HepG2 (cell line): ENCODE data around the gene ABCA2. TPM values are rescaled to one million over a fixed set of nuclear protein-coding genes. Genes with fewer than 3 reads are reported as not detected.

Experiments used
- ATAC-seq: fragments of 200-7000 bp; cut with Tn5 transposase; 3 replicates; pipeline ENCODE4 v1.9.1; 2020; ENCODE audit warnings: mild to moderate bottlenecking, moderate library complexity
- BruUV-seq: library from RNA; stranded (reverse); fragments of 400-500 nt; replicated peaks from 2 replicates; lab custom pipeline; 2021; lab: Mats Ljungman, UMichigan
- CTCF ChIA-PET: fragments of 300-600 bp; formaldehyde crosslinking; extraction: SDS; loops from one replicate; lab custom pipeline; 2021; ENCODE audit warnings: low total read pairs, inconsistent platforms, low intra/inter-chr PET ratio; lab: Yijun Ruan, JAX
- POLR2A ChIA-PET: fragments of 350-600 bp; sonication (Branson Sonifier 250); formaldehyde crosslinking; loops from one replicate; lab custom pipeline; 2020; ENCODE audit warnings: antibody characterized with exemption, inconsistent platforms; lab: Yijun Ruan, JAX
- DNase-seq: peaks from one replicate; pipeline ENCODE4 v3.0.0-alpha.2; 2015; ENCODE audit warnings: low spot score
- FAIRE-seq: peaks from 3 replicates; lab custom pipeline; 2011; peaks lifted over from hg19 to GRCh38; lab: Jason Lieb, UNC
- H2AFZ ChIP-seq: one replicate; pipeline ENCODE4 v1.6.1; 2011; ENCODE audit warnings: low read length, inconsistent platforms
- H3K27ac ChIP-seq: fragments of 300-600 bp; 3 replicates; pipeline ENCODE4 v1.8.0; 2011; ENCODE audit warnings: mixed run types, mild to moderate bottlenecking, mixed read lengths, low read length, inconsistent platforms; ENCODE audit not compliant: insufficient read depth; ENCODE audit errors: extremely low read length
- H3K27me3 ChIP-seq, 2 experiments: fragments of 200-600 bp in 1 of 2; 2 replicates in 1 of 2; 3 replicates in 1 of 2; pipeline versions ENCODE4 v1.6.0 to v1.8.0; 2011; ENCODE audit warnings: low read length in 2 of 2, mild to moderate bottlenecking in 2 of 2, moderate library complexity in 2 of 2, inconsistent platforms in 1 of 2; ENCODE audit not compliant: insufficient read depth in 2 of 2, control insufficient read depth in 1 of 2
- H3K36me3 ChIP-seq, 2 experiments: fragments of 200-600 bp in 1 of 2; replicated peaks in 1 of 2; 2 replicates in 1 of 2; 3 replicates in 1 of 2; pipeline versions ENCODE4 v1.5.1 to v1.8.0; 2011; ENCODE audit warnings: low read length in 2 of 2, inconsistent platforms in 1 of 2; ENCODE audit not compliant: insufficient read depth in 2 of 2, control insufficient read depth in 1 of 2
- H3K4me1 ChIP-seq: 2 replicates; pipeline ENCODE4 v1.5.1; 2012; ENCODE audit warnings: low read length, inconsistent platforms; ENCODE audit not compliant: insufficient read depth
- H3K4me2 ChIP-seq: 2 replicates; pipeline ENCODE4 v1.6.0; 2011; ENCODE audit warnings: low read depth, low read length, inconsistent platforms
- H3K4me3 ChIP-seq, 3 experiments: fragments of 200-600 bp in 1 of 3; sonication (generic), shearing (Covaris generic) in 1 of 3; replicated peaks in 1 of 3; 2 replicates each; pipeline ENCODE4 v1.5.1; 2011 to 2016; ENCODE audit warnings: low read length in 3 of 3, inconsistent platforms in 2 of 3, low read depth in 2 of 3, mild to moderate bottlenecking in 2 of 3, control low read depth in 1 of 3, mixed read lengths in 1 of 3; ENCODE audit not compliant: insufficient read depth in 1 of 3
- H3K79me2 ChIP-seq: one replicate; pipeline ENCODE4 v1.6.1; 2011; ENCODE audit warnings: low read length, inconsistent platforms; ENCODE audit not compliant: insufficient read depth
- H3K9ac ChIP-seq: 2 replicates; pipeline ENCODE4 v1.6.0; 2011; ENCODE audit warnings: mild to moderate bottlenecking, low read depth, low read length, inconsistent platforms; ENCODE audit not compliant: insufficient read depth
- H3K9me3 ChIP-seq: 2 replicates; pipeline ENCODE4 v1.5.1; 2012; ENCODE audit warnings: mild to moderate bottlenecking, low read length
- H4K20me1 ChIP-seq: 2 replicates; pipeline ENCODE4 v1.6.0; 2011; ENCODE audit warnings: inconsistent platforms, mild to moderate bottlenecking, low read length, moderate library complexity; ENCODE audit not compliant: insufficient read depth
- CCAR2 ChIP-seq: fragments of 200-400 bp; formaldehyde crosslinking; optimal IDR thresholded peaks from 2 replicates; pipeline ENCODE3; 2018; ENCODE audit warnings: low read depth, mild to moderate bottlenecking, low read length, moderate library complexity
- HHEX ChIP-seq: IDR thresholded peaks from 2 replicates; pipeline ENCODE4 v1.6.1; 2016; ENCODE audit warnings: control low read depth
- MBNL3 ChIP-seq: fragments of 250-450 bp; sonication (Bioruptor Pico); conservative IDR thresholded peaks from 2 replicates; pipeline ENCODE4 v1.8.0; 2022; ENCODE audit warnings: mild to moderate bottlenecking, inconsistent platforms
- NR0B2 ChIP-seq: sonication (generic); formaldehyde crosslinking; IDR thresholded peaks from 2 replicates; pipeline ENCODE4 v1.4.0; 2020; ENCODE audit warnings: mild to moderate bottlenecking, missing genetic modification reagents
- PHF21A ChIP-seq: sonication (generic); formaldehyde crosslinking; IDR thresholded peaks from 2 replicates; pipeline ENCODE4 v1.5.0; 2020; ENCODE audit warnings: mild to moderate bottlenecking, missing genetic modification reagents
- RAD21 ChIP-seq: fragments of 450-650 bp; formaldehyde crosslinking; IDR thresholded peaks from 2 replicates; pipeline ENCODE4 v1.5.0; 2020; ENCODE audit warnings: mild to moderate bottlenecking
- RFXANK ChIP-seq: IDR thresholded peaks from 2 replicates; pipeline ENCODE4 v1.6.1; 2016
- SMAD9 ChIP-seq: sonication (generic); formaldehyde crosslinking; IDR thresholded peaks from 2 replicates; pipeline ENCODE4 v1.5.1; 2020; ENCODE audit warnings: mild to moderate bottlenecking, missing genetic modification reagents
- SNAI1 ChIP-seq: sonication (generic); formaldehyde crosslinking; IDR thresholded peaks from 2 replicates; pipeline ENCODE4 v1.5.0; 2020; ENCODE audit warnings: mild to moderate bottlenecking, missing genetic modification reagents, borderline replicate concordance
- TEF ChIP-seq: sonication (generic); formaldehyde crosslinking; IDR thresholded peaks from 2 replicates; pipeline ENCODE4 v1.5.0; 2020; ENCODE audit warnings: missing genetic modification reagents
- THAP8 ChIP-seq: sonication (generic); formaldehyde crosslinking; IDR thresholded peaks from 2 replicates; pipeline ENCODE4 v1.5.1; 2020; ENCODE audit warnings: missing genetic modification reagents, mild to moderate bottlenecking, borderline replicate concordance
- THAP9 ChIP-seq: sonication (generic); formaldehyde crosslinking; IDR thresholded peaks from 2 replicates; pipeline ENCODE4; 2020; ENCODE audit warnings: missing genetic modification reagents, mild to moderate bottlenecking, borderline replicate concordance
- ZBED4 ChIP-seq: sonication (generic); formaldehyde crosslinking; IDR thresholded peaks from 2 replicates; pipeline ENCODE4 v1.4.0; 2020; ENCODE audit warnings: missing genetic modification reagents, borderline replicate concordance
- ZC3H4 ChIP-seq: sonication (generic); formaldehyde crosslinking; IDR thresholded peaks from 2 replicates; pipeline ENCODE4 v1.4.0; 2020; ENCODE audit warnings: missing genetic modification reagents, borderline replicate concordance
- ZNF136 ChIP-seq: sonication (generic); formaldehyde crosslinking; IDR thresholded peaks from 2 replicates; pipeline ENCODE4 v1.8.1; 2022; ENCODE audit warnings: low read depth, mild to moderate bottlenecking, moderate library complexity, missing genetic modification reagents
- ZNF589 ChIP-seq: sonication (generic); formaldehyde crosslinking; conservative IDR thresholded peaks from 2 replicates; pipeline ENCODE4 v1.8.0; 2022; ENCODE audit warnings: mild to moderate bottlenecking, moderate library complexity, missing genetic modification reagents
- ZNF605 ChIP-seq: sonication (generic); formaldehyde crosslinking; IDR thresholded peaks from 2 replicates; pipeline ENCODE4 v1.8.0; 2022; ENCODE audit warnings: mild to moderate bottlenecking, missing genetic modification reagents
- WGBS: methylation state at CpG from one replicate; pipeline ENCODE4 v1.1.6; 2017; ENCODE audit warnings: low lambda C conversion rate; 5-methylcytosine and 5-hydroxymethylcytosine counted together
- in situ Hi-C: cut with HindIII; loops from 2 replicates; pipeline ENCODE4 v1.10.0; 2017; ENCODE audit warnings: low pct_unique_long_range_greater_than_20kb; ENCODE audit not compliant: extremely low pct_ligation_motif_present
- intact Hi-C: fragments of 100-400 bp; cut with micrococcal nuclease; formaldehyde crosslinking; loops from one replicate; pipeline ENCODE4 v1.10.0; 2022; ENCODE audit not compliant: unreplicated experiment
- polyA plus RNA-seq, 8 experiments: library from polyadenylated mRNA; depleted of rRNA in 3 of 8; stranded (reverse) in 7 of 8; unstranded in 1 of 8; fragments of >200 nt; fragmentation: Illumina TruSeq in 4 of 8; extraction: Trizol in 4 of 8; gene quantifications; 2 replicates each; pipeline versions ENCODE4 v1.2.1 to v1.2.3, GENCODE V29; 2011 to 2016; ENCODE audit warnings: low read depth in 4 of 8, missing spikeins in 1 of 8, mixed read lengths in 1 of 8; ENCODE audit not compliant: insufficient read depth in 1 of 8
- total RNA-seq, 5 experiments: library from RNA; depleted of rRNA; stranded (reverse); fragments of >200 nt; fragmentation: Illumina TruSeq; extraction: Trizol; gene quantifications; 2 replicates each; pipeline ENCODE4 v1.2.3, GENCODE V29; 2016; ENCODE audit warnings: low read depth in 1 of 5

Gene ABCA2
- total and polyA plus RNA-seq, 2 of the 13 experiments (the other 11 are each of a cell fraction or from before 2014, with no cell fraction given): 2.9 to 19.2 TPM

GRCh38 chr9:136997371-136997770 is 30.7 kb downstream of the ABCA2 start:
- BruUV-seq: no TSS peak
- Histone ChIP-seq H3K27me3 (no peaks in the 10 kb centered on the region), H3K79me2 (peaks cover 5% of the 10 kb centered on the region), H3K9me3 (no peaks in the 10 kb centered on the region), H3K4me2 (peak overlapping the region; percentile 99), H3K4me1 (peaks cover 71% of the 10 kb centered on the region), H3K4me3 (peak overlapping the region; percentile 58 to 75 (median 63); a peak in 5 of 6 replicates), H3K9ac (peak overlapping the region; percentile 56), H3K27ac (no peak overlapping the region), H2AFZ (no peak overlapping the region), H4K20me1 (no peaks in the 10 kb centered on the region), H3K36me3 (no peaks in the 10 kb centered on the region)
- ATAC-seq: peak; percentile 9
- DNase-seq: no peak
- intact Hi-C loops (no loop called here), in situ Hi-C loops (no loop called here)
- POLR2A ChIA-PET: interaction anchor here (1.4 to 1.8 kb wide), 3 partner anchors 32 to 49 kb away, joined by 3 to 8 read pairs (median 4); no protein-coding TSS in a partner anchor
- FAIRE-seq: no peak
- WGBS: 86% methylated on average over 1 of the region's 10 CpGs
- CTCF ChIA-PET: no interaction called here
- TF ChIP-seq MBNL3 (CRISPR knock-in tag) (no peak), ZNF589 (CRISPR knock-in tag) (no peak), TEF (CRISPR knock-in tag) (no peak), ZC3H4 (CRISPR knock-in tag) (no peak), NR0B2 (CRISPR knock-in tag) (no peak), SMAD9 (CRISPR knock-in tag) (no peak), PHF21A (CRISPR knock-in tag) (peak; percentile 34), ZNF136 (CRISPR knock-in tag) (no peak), RAD21 (CRISPR knock-in tag) (no peak), RFXANK (no peak), CCAR2 (no peak), ZNF605 (CRISPR knock-in tag) (peak; percentile 31; the same call in 1 of the 2 replicates), THAP8 (CRISPR knock-in tag) (no peak), THAP9 (no peak), ZBED4 (no peak), HHEX (CRISPR knock-in tag) (no peak), SNAI1 (CRISPR knock-in tag) (no peak)
